Testis (tissue), 2 donors: ENCODE measurements around the gene GTPBP3.

Experiments
- POLR2A ChIP-seq: fragments of 450-650 bp; IDR thresholded peaks from one replicate; pipeline ENCODE4 v1.6.1; 2017; ENCODE audit warnings: antibody characterized with exemption, mild to moderate bottlenecking, moderate library complexity
- TF ChIP-seq, protein P1 (sequence below), 3 experiments: fragments of 450-650 bp in 2 of 3; fragments of 200-600 bp in 1 of 3; sonication (generic) in 1 of 3; IDR thresholded peaks; one replicate each; pipeline ENCODE4 v1.5.1; 2016 to 2019; ENCODE audit warnings: antibody characterized with exemption in 3 of 3, mild to moderate bottlenecking in 2 of 3, moderate library complexity in 1 of 3

DNA sequence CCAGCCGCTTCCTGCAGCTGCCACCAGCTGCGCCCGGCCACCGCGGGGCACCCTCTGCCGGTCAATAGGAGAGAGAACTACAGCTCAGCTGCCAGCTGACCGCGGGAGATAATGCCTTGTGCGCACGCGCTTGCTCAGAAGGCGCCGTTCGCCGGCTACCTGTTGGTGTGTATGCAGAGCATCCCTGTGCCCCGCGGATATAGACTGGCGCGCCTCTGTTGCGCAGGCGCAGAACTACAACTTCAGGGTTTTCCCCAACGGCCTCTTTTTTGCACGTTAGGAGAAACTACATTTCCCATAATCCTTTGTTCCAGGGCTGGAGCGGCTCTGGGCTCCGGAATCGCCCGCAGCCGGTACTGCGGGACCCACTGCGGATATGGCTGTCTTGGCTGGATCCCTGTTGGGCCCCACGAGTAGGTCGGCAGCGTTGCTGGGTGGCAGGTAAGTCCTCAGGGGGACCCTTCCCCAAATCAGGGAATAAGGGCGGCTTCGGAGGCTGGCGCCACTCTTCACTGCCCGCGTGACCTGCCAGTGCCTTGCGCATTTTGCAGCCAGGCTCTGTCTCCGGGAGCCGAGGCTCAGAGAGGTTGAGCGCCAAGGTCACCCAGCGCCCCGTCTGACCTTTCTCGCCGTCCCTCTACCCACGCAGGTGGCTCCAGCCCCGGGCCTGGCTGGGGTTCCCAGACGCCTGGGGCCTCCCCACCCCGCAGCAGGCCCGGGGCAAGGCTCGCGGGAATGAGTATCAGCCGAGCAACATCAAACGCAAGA is 31.7 kb upstream of the GTPBP3 start, which contains the start of gene MRPL34:
- TF ChIP-seq, protein P1, sequence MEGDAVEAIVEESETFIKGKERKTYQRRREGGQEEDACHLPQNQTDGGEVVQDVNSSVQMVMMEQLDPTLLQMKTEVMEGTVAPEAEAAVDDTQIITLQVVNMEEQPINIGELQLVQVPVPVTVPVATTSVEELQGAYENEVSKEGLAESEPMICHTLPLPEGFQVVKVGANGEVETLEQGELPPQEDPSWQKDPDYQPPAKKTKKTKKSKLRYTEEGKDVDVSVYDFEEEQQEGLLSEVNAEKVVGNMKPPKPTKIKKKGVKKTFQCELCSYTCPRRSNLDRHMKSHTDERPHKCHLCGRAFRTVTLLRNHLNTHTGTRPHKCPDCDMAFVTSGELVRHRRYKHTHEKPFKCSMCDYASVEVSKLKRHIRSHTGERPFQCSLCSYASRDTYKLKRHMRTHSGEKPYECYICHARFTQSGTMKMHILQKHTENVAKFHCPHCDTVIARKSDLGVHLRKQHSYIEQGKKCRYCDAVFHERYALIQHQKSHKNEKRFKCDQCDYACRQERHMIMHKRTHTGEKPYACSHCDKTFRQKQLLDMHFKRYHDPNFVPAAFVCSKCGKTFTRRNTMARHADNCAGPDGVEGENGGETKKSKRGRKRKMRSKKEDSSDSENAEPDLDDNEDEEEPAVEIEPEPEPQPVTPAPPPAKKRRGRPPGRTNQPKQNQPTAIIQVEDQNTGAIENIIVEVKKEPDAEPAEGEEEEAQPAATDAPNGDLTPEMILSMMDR (IDR thresholded peaks at IDR 0.05), result peak; percentile 56 to 91 (median 78)
- no peak for TF ChIP-seq POLR2A
